ENCODE results near the gene SERGEF. TPM values are rescaled to one million over a fixed set of nuclear protein-coding genes. Genes with fewer than 3 reads are reported as not detected.
A peak's percentile ranks its signal among the peaks of the same experiment; 100 is the strongest.

SERGEF gene
- polyA plus RNA-seq, 2 of the 4 experiments (the other 2 are of a cell fraction), result 20.7 to 24.1 TPM

GRCh38 chr11:17986007-17986710, 26.7 kb downstream of the SERGEF start (continued):
- no peak for TF ChIP-seq TP53 (CRISPR knock-in tag; IDR thresholded peaks at IDR 0.05)
- no peak for TF ChIP-seq MYC (IDR thresholded peaks at IDR 0.05; ENCODE audit: borderline replicate concordance, low read length)
- TF ChIP-seq ZSCAN20 (CRISPR knock-in tag; IDR thresholded peaks at IDR 0.05), result no peak
- no peak for TF ChIP-seq EHMT2 (IDR thresholded peaks at IDR 0.05; ENCODE audit: low read depth)
- TF ChIP-seq, protein P1, sequence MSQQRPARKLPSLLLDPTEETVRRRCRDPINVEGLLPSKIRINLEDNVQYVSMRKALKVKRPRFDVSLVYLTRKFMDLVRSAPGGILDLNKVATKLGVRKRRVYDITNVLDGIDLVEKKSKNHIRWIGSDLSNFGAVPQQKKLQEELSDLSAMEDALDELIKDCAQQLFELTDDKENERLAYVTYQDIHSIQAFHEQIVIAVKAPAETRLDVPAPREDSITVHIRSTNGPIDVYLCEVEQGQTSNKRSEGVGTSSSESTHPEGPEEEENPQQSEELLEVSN (IDR thresholded peaks at IDR 0.05; ENCODE audit: borderline replicate concordance, low read depth), result no peak
- no peak for TF ChIP-seq FOSB (CRISPR knock-in tag; IDR thresholded peaks at IDR 0.05)
- TF ChIP-seq HEYL (CRISPR knock-in tag; IDR thresholded peaks at IDR 0.05), result no peak

GRCh38 chr11:17985517-17985916, 27.3 kb downstream of the SERGEF start:
- TF ChIP-seq PHF8 (IDR thresholded peaks at IDR 0.05; ENCODE audit: borderline replicate concordance, low read depth), result no peak
- no peak for TF ChIP-seq RCOR1 (IDR thresholded peaks at IDR 0.05; ENCODE audit: low read depth, low read length)
- no peak for TF ChIP-seq NFE2L2 (conservative IDR thresholded peaks at IDR 0.05; ENCODE audit: low read length)
- TF ChIP-seq, protein P2, sequence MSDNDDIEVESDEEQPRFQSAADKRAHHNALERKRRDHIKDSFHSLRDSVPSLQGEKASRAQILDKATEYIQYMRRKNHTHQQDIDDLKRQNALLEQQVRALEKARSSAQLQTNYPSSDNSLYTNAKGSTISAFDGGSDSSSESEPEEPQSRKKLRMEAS (IDR thresholded peaks at IDR 0.05), result no peak
- no peak for TF ChIP-seq ZC3H11A (IDR thresholded peaks at IDR 0.05)
- no peak for TF ChIP-seq HES2 (IDR thresholded peaks at IDR 0.05)
- no peak for TF ChIP-seq SREBF2 (IDR thresholded peaks at IDR 0.05)

GRCh38 chr11:17983569-17983968, 29.3 kb downstream of the SERGEF start:
- no peak for ATAC-seq

More at GRCh38 chr11:17985517-17985916, 27.3 kb downstream of the SERGEF start:
- no peak for DNase-seq (ENCODE audit: low read depth in 1 of 2, low spot score in 1 of 2)
- Histone ChIP-seq H3K27ac (no peak overlapping the region), H3K4me1 (peaks cover 15% of the 10 kb centered on the region; the same call in 2 of the 3 replicates), H3K9me3 (no peaks in the 10 kb centered on the region), H3K4me3 (no peak overlapping the region), H3K4me2 (no peak overlapping the region)
- 0 out of 6 replicates have a peak, but pooled peaks of 1 of the 2 experiments have one; percentile 39 for ATAC-seq
- 100% methylated on average over 1 of the region's 1 CpG for WGBS (ENCODE audit: missing lambda C conversion rate)
- ChIA-PET POLR2A (no interaction called here), CTCF (interaction anchor here (1.1 to 24.3 kb wide), 7 partner anchors 8 to 387 kb away, joined by 3 to 403 read pairs (median 6); partner anchors contain the start of gene KCNC1)
- no peak for FAIRE-seq

DNA sequence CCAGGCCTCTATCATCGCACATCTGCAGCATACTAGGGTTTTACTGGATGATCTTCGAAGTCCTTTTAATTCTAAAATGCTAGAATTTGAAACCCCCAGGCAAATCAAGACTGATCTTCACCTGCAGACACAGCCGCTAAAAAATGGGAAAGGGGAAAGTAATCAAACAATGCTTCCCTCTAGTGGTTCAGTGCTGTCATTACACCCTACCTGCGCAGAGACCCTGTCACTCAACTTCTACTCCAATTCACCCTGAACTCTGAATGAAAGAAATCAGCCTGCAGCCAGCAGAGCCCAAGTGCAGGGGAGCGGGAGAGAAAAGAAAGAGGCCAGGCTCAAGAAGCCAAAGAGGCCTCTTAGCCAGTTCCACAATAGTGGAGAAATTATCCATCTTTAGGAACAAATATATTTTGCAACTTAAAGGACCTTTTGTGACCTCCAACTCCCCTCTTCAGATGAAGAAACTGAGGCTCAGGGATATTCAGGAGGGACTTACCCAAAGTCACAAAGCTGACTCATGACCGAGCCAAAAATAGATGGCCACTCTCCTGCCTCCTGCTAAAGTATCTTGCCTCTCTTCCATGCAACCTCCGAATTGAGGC, 33.0 kb downstream of the SERGEF start:
- FAIRE-seq (no peak), DNase-seq (ENCODE audit: low read depth in 1 of 2, low spot score in 1 of 2) (peak; percentile 19 to 57), ATAC-seq (peak; percentile 48 to 79; a peak in 4 of 6 replicates)
- Histone ChIP-seq H3K9me3 (no peaks in the 10 kb centered on the region), H3K4me1 (no peaks in the 10 kb centered on the region), H3K4me3 (no peak overlapping the region), H3K27ac (no peak overlapping the region), H3K4me2 (no peak overlapping the region)
- TF ChIP-seq, protein P3, sequence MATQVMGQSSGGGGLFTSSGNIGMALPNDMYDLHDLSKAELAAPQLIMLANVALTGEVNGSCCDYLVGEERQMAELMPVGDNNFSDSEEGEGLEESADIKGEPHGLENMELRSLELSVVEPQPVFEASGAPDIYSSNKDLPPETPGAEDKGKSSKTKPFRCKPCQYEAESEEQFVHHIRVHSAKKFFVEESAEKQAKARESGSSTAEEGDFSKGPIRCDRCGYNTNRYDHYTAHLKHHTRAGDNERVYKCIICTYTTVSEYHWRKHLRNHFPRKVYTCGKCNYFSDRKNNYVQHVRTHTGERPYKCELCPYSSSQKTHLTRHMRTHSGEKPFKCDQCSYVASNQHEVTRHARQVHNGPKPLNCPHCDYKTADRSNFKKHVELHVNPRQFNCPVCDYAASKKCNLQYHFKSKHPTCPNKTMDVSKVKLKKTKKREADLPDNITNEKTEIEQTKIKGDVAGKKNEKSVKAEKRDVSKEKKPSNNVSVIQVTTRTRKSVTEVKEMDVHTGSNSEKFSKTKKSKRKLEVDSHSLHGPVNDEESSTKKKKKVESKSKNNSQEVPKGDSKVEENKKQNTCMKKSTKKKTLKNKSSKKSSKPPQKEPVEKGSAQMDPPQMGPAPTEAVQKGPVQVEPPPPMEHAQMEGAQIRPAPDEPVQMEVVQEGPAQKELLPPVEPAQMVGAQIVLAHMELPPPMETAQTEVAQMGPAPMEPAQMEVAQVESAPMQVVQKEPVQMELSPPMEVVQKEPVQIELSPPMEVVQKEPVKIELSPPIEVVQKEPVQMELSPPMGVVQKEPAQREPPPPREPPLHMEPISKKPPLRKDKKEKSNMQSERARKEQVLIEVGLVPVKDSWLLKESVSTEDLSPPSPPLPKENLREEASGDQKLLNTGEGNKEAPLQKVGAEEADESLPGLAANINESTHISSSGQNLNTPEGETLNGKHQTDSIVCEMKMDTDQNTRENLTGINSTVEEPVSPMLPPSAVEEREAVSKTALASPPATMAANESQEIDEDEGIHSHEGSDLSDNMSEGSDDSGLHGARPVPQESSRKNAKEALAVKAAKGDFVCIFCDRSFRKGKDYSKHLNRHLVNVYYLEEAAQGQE (IDR thresholded peaks at IDR 0.05), result no peak
- TF ChIP-seq POLR2A (IDR thresholded peaks at IDR 0.05; ENCODE audit: low read length) (no peak), SMC3 (IDR thresholded peaks at IDR 0.05) (peak; percentile 58; the same call in 2 of the 3 replicates), RAD21 (conservative IDR thresholded peaks at IDR 0.05 in 1 of 2, IDR thresholded peaks at IDR 0.05 in 1 of 2) (peak; percentile 53 to 59)
- TF ChIP-seq, protein P4, sequence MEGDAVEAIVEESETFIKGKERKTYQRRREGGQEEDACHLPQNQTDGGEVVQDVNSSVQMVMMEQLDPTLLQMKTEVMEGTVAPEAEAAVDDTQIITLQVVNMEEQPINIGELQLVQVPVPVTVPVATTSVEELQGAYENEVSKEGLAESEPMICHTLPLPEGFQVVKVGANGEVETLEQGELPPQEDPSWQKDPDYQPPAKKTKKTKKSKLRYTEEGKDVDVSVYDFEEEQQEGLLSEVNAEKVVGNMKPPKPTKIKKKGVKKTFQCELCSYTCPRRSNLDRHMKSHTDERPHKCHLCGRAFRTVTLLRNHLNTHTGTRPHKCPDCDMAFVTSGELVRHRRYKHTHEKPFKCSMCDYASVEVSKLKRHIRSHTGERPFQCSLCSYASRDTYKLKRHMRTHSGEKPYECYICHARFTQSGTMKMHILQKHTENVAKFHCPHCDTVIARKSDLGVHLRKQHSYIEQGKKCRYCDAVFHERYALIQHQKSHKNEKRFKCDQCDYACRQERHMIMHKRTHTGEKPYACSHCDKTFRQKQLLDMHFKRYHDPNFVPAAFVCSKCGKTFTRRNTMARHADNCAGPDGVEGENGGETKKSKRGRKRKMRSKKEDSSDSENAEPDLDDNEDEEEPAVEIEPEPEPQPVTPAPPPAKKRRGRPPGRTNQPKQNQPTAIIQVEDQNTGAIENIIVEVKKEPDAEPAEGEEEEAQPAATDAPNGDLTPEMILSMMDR (IDR thresholded peaks at IDR 0.05), result peak; percentile 81
- TF ChIP-seq, protein P5, sequence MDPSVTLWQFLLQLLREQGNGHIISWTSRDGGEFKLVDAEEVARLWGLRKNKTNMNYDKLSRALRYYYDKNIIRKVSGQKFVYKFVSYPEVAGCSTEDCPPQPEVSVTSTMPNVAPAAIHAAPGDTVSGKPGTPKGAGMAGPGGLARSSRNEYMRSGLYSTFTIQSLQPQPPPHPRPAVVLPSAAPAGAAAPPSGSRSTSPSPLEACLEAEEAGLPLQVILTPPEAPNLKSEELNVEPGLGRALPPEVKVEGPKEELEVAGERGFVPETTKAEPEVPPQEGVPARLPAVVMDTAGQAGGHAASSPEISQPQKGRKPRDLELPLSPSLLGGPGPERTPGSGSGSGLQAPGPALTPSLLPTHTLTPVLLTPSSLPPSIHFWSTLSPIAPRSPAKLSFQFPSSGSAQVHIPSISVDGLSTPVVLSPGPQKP (IDR thresholded peaks at IDR 0.05; ENCODE audit: low read depth, low read length), result no peak
- ChIA-PET POLR2A (no interaction called here), CTCF (interaction anchor here (0.9 to 24.3 kb wide), 26 partner anchors 9 to 381 kb away, joined by 3 to 403 read pairs (median 6); partner anchors contain the start of gene KCNC1)
- WGBS (ENCODE audit: missing lambda C conversion rate), result 25% methylated on average over 7 of the region's 7 CpGs

More at GRCh38 chr11:17983569-17983968, 29.3 kb downstream of the SERGEF start:
- TF ChIP-seq EP300 (IDR thresholded peaks at IDR 0.05), result no peak
- TF ChIP-seq RCOR1 (IDR thresholded peaks at IDR 0.05; ENCODE audit: low read depth, low read length), result no peak
- TF ChIP-seq MAFK (IDR thresholded peaks at IDR 0.05; ENCODE audit: partially characterized antibody), result peak; percentile 24
- ChIA-PET CTCF (interaction anchor here (1.0 to 24.3 kb wide), 3 partner anchors 16 to 385 kb away, joined by 3 to 403 read pairs (median 10); partner anchors contain the start of gene KCNC1), POLR2A (no interaction called here)
- DNase-seq (ENCODE audit: low read depth in 1 of 2, low spot score in 1 of 2) (no peak), FAIRE-seq (no peak)
- Histone ChIP-seq H3K4me3 (no peak overlapping the region), H3K4me1 (peaks cover 15% of the 10 kb centered on the region; the same call in 2 of the 3 replicates), H3K4me2 (no peak overlapping the region), H3K27ac (no peak overlapping the region), H3K9me3 (no peaks in the 10 kb centered on the region)
- 73% methylated on average over 1 of the region's 1 CpG for WGBS (ENCODE audit: missing lambda C conversion rate)

Measured in A549 (cell line).